ENCODE measurements around the gene GABRG1.
A peak's percentile ranks its signal among the peaks of the same experiment; 100 is the strongest.

Gene GABRG1

GRCh38 chr4:46032056-46032455 lies 91.8 kb downstream of the GABRG1 start:
- no peak overlapping the region for H3K4me3 ChIP-seq
- no peaks in the 10 kb centered on the region for H3K9me3 ChIP-seq (ENCODE audit: low read depth, low read length)
- no peak overlapping the region for H3K27ac ChIP-seq
- DNase-seq (ENCODE audit: low read depth, low spot score) = no peak
- no peaks in the 10 kb centered on the region for H3K36me3 ChIP-seq (ENCODE audit: insufficient read depth, low read length)
- TF ChIP-seq FOXP2 (optimal IDR thresholded peaks at IDR 0.05; ENCODE audit: control extremely low read depth, extremely low read length, insufficient read depth) (no peak), POLR2AphosphoS5 (IDR thresholded peaks at IDR 0.05; ENCODE audit: borderline replicate concordance, low read depth, low read length) (no peak), EZH2 (IDR thresholded peaks at IDR 0.05) (no peak)
- no peak overlapping the region for H3K9ac ChIP-seq (ENCODE audit: insufficient read length)

GRCh38 chr4:46016306-46016705 lies 107.5 kb downstream of the GABRG1 start:
- TF ChIP-seq POLR2AphosphoS5 (IDR thresholded peaks at IDR 0.05; ENCODE audit: borderline replicate concordance, low read depth, low read length) = no peak
- no peak for TF ChIP-seq FOXP2 (optimal IDR thresholded peaks at IDR 0.05; ENCODE audit: control extremely low read depth, extremely low read length, insufficient read depth)
- no peak for TF ChIP-seq EZH2 (IDR thresholded peaks at IDR 0.05)
- H3K36me3 ChIP-seq (ENCODE audit: insufficient read depth, low read length) = no peaks in the 10 kb centered on the region
- H3K27ac ChIP-seq = no peak overlapping the region
- H3K4me3 ChIP-seq = no peak overlapping the region
- DNase-seq (ENCODE audit: low read depth, low spot score) = peak; percentile 12
- H3K9ac ChIP-seq (ENCODE audit: insufficient read length) = no peak overlapping the region
- H3K9me3 ChIP-seq (ENCODE audit: low read depth, low read length) = no peaks in the 10 kb centered on the region

DNA sequence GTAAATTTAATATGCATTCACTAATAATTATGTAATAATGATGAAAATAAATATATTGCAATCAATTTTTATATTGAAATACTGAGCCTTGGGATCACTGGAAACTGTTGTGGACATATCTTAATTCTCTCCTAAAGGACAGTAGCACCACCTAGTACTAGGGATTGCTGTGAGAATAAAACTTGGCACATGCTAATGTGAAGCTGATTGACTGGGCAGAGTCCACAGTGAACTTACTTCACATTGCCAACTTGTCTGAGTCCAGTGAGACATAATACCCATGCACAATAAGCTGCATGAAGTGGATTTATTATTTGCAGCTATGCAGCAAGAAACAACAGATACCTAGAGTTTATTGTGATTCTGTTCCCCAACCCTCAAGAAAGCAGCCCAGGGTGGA lies 131.1 kb downstream of the GABRG1 start:
- Histone ChIP-seq H3K9me3 (ENCODE audit: low read depth, low read length) (no peaks in the 10 kb centered on the region), H3K27ac (no peak overlapping the region), H3K4me3 (no peak overlapping the region), H3K36me3 (ENCODE audit: insufficient read depth, low read length) (no peaks in the 10 kb centered on the region), H3K9ac (ENCODE audit: insufficient read length) (no peak overlapping the region)
- no peak for TF ChIP-seq FOXP2 (optimal IDR thresholded peaks at IDR 0.05; ENCODE audit: control extremely low read depth, extremely low read length, insufficient read depth)
- TF ChIP-seq POLR2AphosphoS5 (IDR thresholded peaks at IDR 0.05; ENCODE audit: borderline replicate concordance, low read depth, low read length) = no peak
- no peak for TF ChIP-seq EZH2 (IDR thresholded peaks at IDR 0.05)
- no peak for DNase-seq (ENCODE audit: low read depth, low spot score)

- no peak for TF ChIP-seq FOXP2 (optimal IDR thresholded peaks at IDR 0.05; ENCODE audit: control extremely low read depth, extremely low read length, insufficient read depth)
- no peak for TF ChIP-seq EZH2 (IDR thresholded peaks at IDR 0.05)
- no peak for TF ChIP-seq POLR2AphosphoS5 (IDR thresholded peaks at IDR 0.05; ENCODE audit: borderline replicate concordance, low read depth, low read length)
- Histone ChIP-seq H3K4me3 (no peak overlapping the region), H3K27ac (no peak overlapping the region), H3K9ac (ENCODE audit: insufficient read length) (no peak overlapping the region), H3K9me3 (ENCODE audit: low read depth, low read length) (no peaks in the 10 kb centered on the region), H3K36me3 (ENCODE audit: insufficient read depth, low read length) (no peaks in the 10 kb centered on the region)
- no peak for DNase-seq (ENCODE audit: low read depth, low spot score)
Measured at GRCh38 chr4:45989775-45990174, 134.1 kb downstream of the GABRG1 start.

GRCh38 chr4:45987858-45988257 lies 136.0 kb downstream of the GABRG1 start:
- TF ChIP-seq POLR2AphosphoS5 (IDR thresholded peaks at IDR 0.05; ENCODE audit: borderline replicate concordance, low read depth, low read length) (no peak), FOXP2 (optimal IDR thresholded peaks at IDR 0.05; ENCODE audit: control extremely low read depth, extremely low read length, insufficient read depth) (no peak), EZH2 (IDR thresholded peaks at IDR 0.05) (no peak)
- H3K9ac ChIP-seq (ENCODE audit: insufficient read length) = no peak overlapping the region
- no peaks in the 10 kb centered on the region for H3K36me3 ChIP-seq (ENCODE audit: insufficient read depth, low read length)

More at GRCh38 chr4:45987858-45988257, 136.0 kb downstream of the GABRG1 start:
- Histone ChIP-seq H3K27ac (no peak overlapping the region), H3K4me3 (no peak overlapping the region), H3K9me3 (ENCODE audit: low read depth, low read length) (no peaks in the 10 kb centered on the region)
- DNase-seq (ENCODE audit: low read depth, low spot score) = no peak
